GM19238 (cell line): Measurements from ENCODE around the gene ADAMTS6.
"Not testable (repeated sequence)": the region's sequence is repeated elsewhere in the genome, so short reads cannot be mapped to it uniquely, and the experiment has no call there.

Experiments used
- DNase-seq: peaks from one replicate; pipeline ENCODE4 v3.0.0; 2011; ENCODE audit warnings: low spot score; ENCODE audit not compliant: insufficient read length

The ADAMTS6 gene

GRCh38 chr5:65481635-65482295, at the start of gene ADAMTS6:
Gene ADAMTS6, minus strand, starts transcription at chr5:65481920. Its CDS starts 8,247 bp downstream, at chr5:65473673.
- DNase-seq = peak; percentile 49

- no peak for DNase-seq
These were observed 49.2 kb upstream of the ADAMTS6 start for GRCh38 chr5:65530904-65531303.

GRCh38 chr5:65525726-65526125, 44.0 kb upstream of the ADAMTS6 start:
- no peak for DNase-seq

GRCh38 chr5:65512170-65512937, 30.6 kb upstream of the ADAMTS6 start:
- no peak for DNase-seq

- DNase-seq = no peak
These were observed 27.3 kb upstream of the ADAMTS6 start for GRCh38 chr5:65508978-65509377.

- no peak for DNase-seq
These were observed 25.2 kb upstream of the ADAMTS6 start for GRCh38 chr5:65506961-65507360.

GRCh38 chr5:65489119-65489518, 7.4 kb upstream of the ADAMTS6 start:
- no peak for DNase-seq

- DNase-seq = not testable (repeated sequence)
These were observed 6.4 kb upstream of the ADAMTS6 start for GRCh38 chr5:65488038-65488687.

GRCh38 chr5:65486803-65487202, 5.1 kb upstream of the ADAMTS6 start:
- not testable (repeated sequence) for DNase-seq

- no peak for DNase-seq
These were observed 3.7 kb upstream of the ADAMTS6 start for GRCh38 chr5:65485405-65485804.

GRCh38 chr5:65483546-65484346, 2.0 kb upstream of the ADAMTS6 start:
- DNase-seq = no peak

GRCh38 chr5:65482736-65483545, 1.2 kb upstream of the ADAMTS6 start:
- DNase-seq = no peak

- DNase-seq = no peak
These were observed 596 bp upstream of the ADAMTS6 start for GRCh38 chr5:65482296-65482735.

- no peak for DNase-seq
These were observed 544 bp downstream of the ADAMTS6 start for GRCh38 chr5:65481171-65481581.

GRCh38 chr5:65480306-65480865, 1.3 kb downstream of the ADAMTS6 start:
- no peak for DNase-seq

GRCh38 chr5:65479527-65479926, 2.2 kb downstream of the ADAMTS6 start:
- no peak for DNase-seq

- no peak for DNase-seq
These were observed 3.4 kb downstream of the ADAMTS6 start for GRCh38 chr5:65478336-65478735.

GRCh38 chr5:65475895-65476294, 5.8 kb downstream of the ADAMTS6 start:
- DNase-seq = no peak

- no peak for DNase-seq
These were observed 6.4 kb downstream of the ADAMTS6 start for GRCh38 chr5:65475336-65475735.

GRCh38 chr5:65474130-65474711, 7.5 kb downstream of the ADAMTS6 start:
- no peak for DNase-seq
